Glomerular visceral epithelial cell (primary cell): Measurements from ENCODE around the gene BTBD6.
A peak's percentile ranks its signal among the peaks of the same experiment; 100 is the strongest.
"Not testable (repeated sequence)": the region's sequence is repeated elsewhere in the genome, so short reads cannot be mapped to it uniquely, and the experiment has no call there.

Source experiments
- DNase-seq: peaks from one replicate; pipeline ENCODE4 v3.0.0-alpha.2; 2016; ENCODE audit errors: extremely low spot score

The BTBD6 gene

GRCh38 chr14:105294142-105294597 lies 45.8 kb downstream of the BTBD6 start:
- peak; percentile 25 for DNase-seq

GRCh38 chr14:105297311-105297710 lies 49.0 kb downstream of the BTBD6 start:
- DNase-seq, result not testable (repeated sequence)

DNA sequence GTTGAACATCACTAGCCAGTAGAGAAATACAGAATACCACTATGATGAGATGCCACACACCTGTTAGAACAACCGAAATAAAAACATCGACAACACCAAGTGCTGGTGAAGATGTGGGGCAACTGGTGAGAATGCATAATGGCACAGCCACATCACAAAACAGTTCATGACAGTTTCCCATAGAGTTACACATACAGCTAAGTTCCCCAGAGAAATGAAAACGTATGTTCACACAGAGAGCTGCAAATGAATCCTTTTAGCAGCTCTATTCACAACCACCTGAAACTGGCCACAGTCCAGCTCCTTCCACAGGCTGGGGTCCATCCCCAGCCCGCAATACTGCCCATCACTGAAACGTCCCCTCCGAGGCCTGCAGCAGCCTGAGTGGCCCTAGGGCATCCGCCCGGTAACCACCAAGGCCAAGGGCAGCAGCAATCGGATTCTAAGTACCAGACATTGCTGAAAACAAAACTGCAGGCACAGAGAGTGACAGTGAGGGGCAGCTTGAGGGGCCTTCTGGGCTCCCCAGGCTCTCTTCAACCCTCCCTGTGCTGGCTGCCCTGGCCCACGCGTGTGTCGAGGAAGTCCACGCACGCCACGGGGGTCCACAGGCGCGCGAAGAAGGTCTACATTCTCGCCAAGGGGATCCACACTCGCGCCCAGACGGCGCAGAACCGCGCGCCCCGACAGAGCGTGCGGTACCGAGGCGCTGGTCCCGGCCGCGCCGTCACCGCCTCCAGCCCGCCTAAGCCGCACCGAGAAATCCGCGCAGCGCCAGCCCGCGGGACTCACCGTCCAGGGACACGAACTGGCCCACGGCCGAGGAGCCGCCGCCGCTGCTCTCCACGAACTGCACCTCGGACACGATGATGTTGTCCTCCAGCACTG lies 51.6 kb downstream of the BTBD6 start:
- no peak for DNase-seq
